ENCODE data around the gene ASCL5.

The ASCL5 gene

GRCh38 chr1:201126832-201127754 is at the start of gene ASCL5:
Gene ASCL5, minus strand, starts transcription at chr1:201127184. Its CDS starts 11,812 bp downstream, at chr1:201115372.
- ATAC-seq (ENCODE audit: low read depth): no peak
- no peaks in the 10 kb centered on the region for H3K4me1 Mint-ChIP-seq
- peaks cover 5% of the 10 kb centered on the region for H3K36me3 Mint-ChIP-seq
- peaks cover 2% of the 10 kb centered on the region for H3K9me3 Mint-ChIP-seq
- peaks cover 9% of the 10 kb centered on the region for H3K27me3 Mint-ChIP-seq
- DNase-seq (ENCODE audit: low spot score in 2 of 2): no peak
- no peak within 1 kb of the TSS for H3K4me3 Mint-ChIP-seq
- H3K27ac Mint-ChIP-seq: no peak within 1 kb of the TSS

GRCh38 chr1:201175820-201176500 is 49.0 kb upstream of the ASCL5 start:
- Mint-ChIP-seq H3K27ac (no peak overlapping the region), H3K36me3 (peaks cover 10% of the 10 kb centered on the region), H3K27me3 (peaks cover 22% of the 10 kb centered on the region), H3K9me3 (peaks cover 6% of the 10 kb centered on the region), H3K4me1 (peaks cover 6% of the 10 kb centered on the region), H3K4me3 (no peak overlapping the region)
- ATAC-seq (ENCODE audit: low read depth) (no peak), DNase-seq (ENCODE audit: low spot score in 2 of 2) (no peak)

GRCh38 chr1:201173736-201174135 is 46.8 kb upstream of the ASCL5 start:
- ATAC-seq (ENCODE audit: low read depth): no peak
- H3K27me3 Mint-ChIP-seq: peaks cover 13% of the 10 kb centered on the region
- no peak for DNase-seq (ENCODE audit: low spot score in 2 of 2)
- H3K36me3 Mint-ChIP-seq: peaks cover 2% of the 10 kb centered on the region
- peaks cover 10% of the 10 kb centered on the region for H3K4me1 Mint-ChIP-seq
- H3K9me3 Mint-ChIP-seq: peaks cover 2% of the 10 kb centered on the region
- no peak overlapping the region for H3K27ac Mint-ChIP-seq
- no peak overlapping the region for H3K4me3 Mint-ChIP-seq

- ATAC-seq (ENCODE audit: low read depth) (no peak), DNase-seq (ENCODE audit: low spot score in 2 of 2) (no peak)
- H3K4me3 Mint-ChIP-seq: no peak overlapping the region
- no peaks in the 10 kb centered on the region for H3K9me3 Mint-ChIP-seq
- peaks cover 10% of the 10 kb centered on the region for H3K27me3 Mint-ChIP-seq
- peaks cover 10% of the 10 kb centered on the region for H3K4me1 Mint-ChIP-seq
- no peak overlapping the region for H3K27ac Mint-ChIP-seq
- no peaks in the 10 kb centered on the region for H3K36me3 Mint-ChIP-seq
These were observed 46.1 kb upstream of the ASCL5 start for GRCh38 chr1:201172999-201173610.

GRCh38 chr1:201172326-201172725 is 45.3 kb upstream of the ASCL5 start:
- no peaks in the 10 kb centered on the region for H3K36me3 Mint-ChIP-seq
- ATAC-seq (ENCODE audit: low read depth): no peak
- H3K27me3 Mint-ChIP-seq: peaks cover 7% of the 10 kb centered on the region
- no peak overlapping the region for H3K27ac Mint-ChIP-seq
- H3K4me3 Mint-ChIP-seq: no peak overlapping the region
- no peaks in the 10 kb centered on the region for H3K9me3 Mint-ChIP-seq
- H3K4me1 Mint-ChIP-seq: peaks cover 10% of the 10 kb centered on the region
- no peak for DNase-seq (ENCODE audit: low spot score in 2 of 2)

GRCh38 chr1:201171063-201172036 is 44.4 kb upstream of the ASCL5 start:
- H3K4me1 Mint-ChIP-seq: peaks cover 10% of the 10 kb centered on the region
- ATAC-seq (ENCODE audit: low read depth) (peak; percentile 48), DNase-seq (ENCODE audit: low spot score in 2 of 2) (peak in 1 of 2 donors; percentile 45)
- H3K4me3 Mint-ChIP-seq: peak overlapping the region; percentile 88
- H3K27me3 Mint-ChIP-seq: peaks cover 4% of the 10 kb centered on the region
- H3K36me3 Mint-ChIP-seq: no peaks in the 10 kb centered on the region
- peak overlapping the region; percentile 72 for H3K27ac Mint-ChIP-seq
- H3K9me3 Mint-ChIP-seq: no peaks in the 10 kb centered on the region

GRCh38 chr1:201170533-201171062 is 43.6 kb upstream of the ASCL5 start:
- ATAC-seq (ENCODE audit: low read depth): peak; percentile 92
- Mint-ChIP-seq H3K36me3 (no peaks in the 10 kb centered on the region), H3K4me3 (peak overlapping the region; percentile 88), H3K4me1 (peaks cover 10% of the 10 kb centered on the region), H3K27me3 (peaks cover 4% of the 10 kb centered on the region), H3K9me3 (no peaks in the 10 kb centered on the region), H3K27ac (peak overlapping the region; percentile 72)
- DNase-seq (ENCODE audit: low spot score in 2 of 2): peak; percentile 45 to 63

GRCh38 chr1:201169971-201170532 is 43.1 kb upstream of the ASCL5 start:
- H3K9me3 Mint-ChIP-seq: no peaks in the 10 kb centered on the region
- DNase-seq (ENCODE audit: low spot score in 2 of 2): no peak
- ATAC-seq (ENCODE audit: low read depth): no peak
- H3K36me3 Mint-ChIP-seq: no peaks in the 10 kb centered on the region
- H3K4me1 Mint-ChIP-seq: peaks cover 10% of the 10 kb centered on the region
- H3K27ac Mint-ChIP-seq: no peak overlapping the region
- H3K4me3 Mint-ChIP-seq: peak overlapping the region; percentile 88
- peaks cover 4% of the 10 kb centered on the region for H3K27me3 Mint-ChIP-seq

- Mint-ChIP-seq H3K9me3 (no peaks in the 10 kb centered on the region), H3K4me3 (no peak overlapping the region), H3K27me3 (peaks cover 2% of the 10 kb centered on the region), H3K4me1 (peaks cover 10% of the 10 kb centered on the region), H3K36me3 (no peaks in the 10 kb centered on the region), H3K27ac (no peak overlapping the region)
- DNase-seq (ENCODE audit: low spot score in 2 of 2) (no peak), ATAC-seq (ENCODE audit: low read depth) (no peak)
These were observed 42.2 kb upstream of the ASCL5 start for GRCh38 chr1:201169203-201169602.

- Mint-ChIP-seq H3K4me3 (no peak overlapping the region), H3K9me3 (no peaks in the 10 kb centered on the region), H3K36me3 (no peaks in the 10 kb centered on the region), H3K4me1 (peaks cover 10% of the 10 kb centered on the region), H3K27me3 (no peaks in the 10 kb centered on the region), H3K27ac (no peak overlapping the region)
- DNase-seq (ENCODE audit: low spot score in 2 of 2) (no peak), ATAC-seq (ENCODE audit: low read depth) (no peak)
These were observed 40.3 kb upstream of the ASCL5 start for GRCh38 chr1:201167041-201167991.

GRCh38 chr1:201164645-201165044 is 37.7 kb upstream of the ASCL5 start:
- H3K27me3 Mint-ChIP-seq: no peaks in the 10 kb centered on the region
- H3K4me3 Mint-ChIP-seq: no peak overlapping the region
- ATAC-seq (ENCODE audit: low read depth) (no peak), DNase-seq (ENCODE audit: low spot score in 2 of 2) (no peak)
- H3K4me1 Mint-ChIP-seq: no peaks in the 10 kb centered on the region
- no peak overlapping the region for H3K27ac Mint-ChIP-seq
- H3K9me3 Mint-ChIP-seq: no peaks in the 10 kb centered on the region
- H3K36me3 Mint-ChIP-seq: no peaks in the 10 kb centered on the region

- no peak overlapping the region for H3K4me3 Mint-ChIP-seq
- DNase-seq (ENCODE audit: low spot score in 2 of 2) (no peak), ATAC-seq (ENCODE audit: low read depth) (no peak)
- no peaks in the 10 kb centered on the region for H3K36me3 Mint-ChIP-seq
- peaks cover 3% of the 10 kb centered on the region for H3K27me3 Mint-ChIP-seq
- H3K9me3 Mint-ChIP-seq: no peaks in the 10 kb centered on the region
- no peak overlapping the region for H3K27ac Mint-ChIP-seq
- H3K4me1 Mint-ChIP-seq: no peaks in the 10 kb centered on the region
These were observed 36.7 kb upstream of the ASCL5 start for GRCh38 chr1:201163707-201164106.
